Esophagus squamous epithelium (tissue), 5 donors: ENCODE measurements around the gene RNF128. TPM values are rescaled to one million over a fixed set of nuclear protein-coding genes. Genes with fewer than 3 reads are reported as not detected.
"Not testable (repeated sequence)": the region's sequence is repeated elsewhere in the genome, so short reads cannot be mapped to it uniquely, and the experiment has no call there.

Experiments used
- DNase-seq: peaks from one replicate; lab custom pipeline; 2025; lab: John Stamatoyannopoulos, UW
- H3K27ac ChIP-seq, 4 donors: fragments of 200-600 bp; sonication (generic); one replicate each; pipeline ENCODE4 v1.5.1; 2016 to 2019; ENCODE audit warnings: mild to moderate bottlenecking in 1 of 4
- H3K27me3 ChIP-seq, 4 donors: fragments of 200-600 bp; sonication (generic); 1 replicate in 3 of 4; 2 replicates in 1 of 4; pipeline versions ENCODE4 v1.5.1 to v1.6.0; 2017 to 2021; ENCODE audit warnings: antibody characterized with exemption in 1 of 4
- H3K36me3 ChIP-seq, 3 donors: fragments of 200-600 bp; sonication (generic); one replicate each; pipeline ENCODE4 v1.5.1; 2016 to 2019
- H3K4me1 ChIP-seq, 3 donors: fragments of 200-600 bp; sonication (generic); one replicate each; pipeline ENCODE4 v1.5.1; 2017 to 2019
- H3K4me3 ChIP-seq, 4 donors: fragments of 200-600 bp; sonication (generic); 1 replicate in 3 of 4; 2 replicates in 1 of 4; pipeline ENCODE4 v1.5.1; 2016 to 2019; ENCODE audit warnings: mild to moderate bottlenecking in 2 of 4, moderate library complexity in 1 of 4
- H3K9me3 ChIP-seq, 3 donors: fragments of 200-600 bp; sonication (generic); one replicate each; pipeline ENCODE4 v1.5.1; 2016 to 2019
- POLR2A ChIP-seq, 4 donors: fragments of 450-650 bp; IDR thresholded peaks; one replicate each; pipeline ENCODE4 v1.6.1; 2017; ENCODE audit warnings: antibody characterized with exemption in 4 of 4, mild to moderate bottlenecking in 4 of 4, moderate library complexity in 3 of 4
- WGBS, 2 donors: methylation state at CpG; one replicate each; pipeline ENCODE4 v1.1.5; 2018; 5-methylcytosine and 5-hydroxymethylcytosine counted together
- intact Hi-C: fragments of 100-400 bp; cut with DNase I; formaldehyde crosslinking; loops from one replicate; pipeline ENCODE4 v1.15.0; 2022
- total RNA-seq, 4 donors: library from RNA; depleted of rRNA; stranded (reverse); fragments of >200 nt; gene quantifications; one replicate each; pipeline ENCODE4 v1.1.0, GENCODE V29; 2016
- TF ChIP-seq, protein P1 (sequence below), 6 experiments: fragments of 450-650 bp in 4 of 6; fragments of 200-600 bp in 2 of 6; sonication (generic) in 2 of 6; IDR thresholded peaks; one replicate each; pipeline ENCODE4 v1.5.1; 2016 to 2019; ENCODE audit warnings: antibody characterized with exemption in 6 of 6, mild to moderate bottlenecking in 4 of 6, moderate library complexity in 4 of 6
- donor health status: DM: yes; HTN: yes; CAD: no.

The RNF128 gene
- total RNA-seq, 4 donors from 2014 or later: 5.9 to 13.3 (median 8.5) TPM

- H3K27ac ChIP-seq: peak overlapping the region in 3 of 4 donors; percentile 30 to 69 (median 64)
- H3K27me3 ChIP-seq: peaks cover 0 to 3% (median 0%) of the 10 kb centered on the region in 4 donors
- no peak for DNase-seq
- TF ChIP-seq POLR2A (IDR thresholded peaks at IDR 0.05): no peak
- TF ChIP-seq, protein P1, sequence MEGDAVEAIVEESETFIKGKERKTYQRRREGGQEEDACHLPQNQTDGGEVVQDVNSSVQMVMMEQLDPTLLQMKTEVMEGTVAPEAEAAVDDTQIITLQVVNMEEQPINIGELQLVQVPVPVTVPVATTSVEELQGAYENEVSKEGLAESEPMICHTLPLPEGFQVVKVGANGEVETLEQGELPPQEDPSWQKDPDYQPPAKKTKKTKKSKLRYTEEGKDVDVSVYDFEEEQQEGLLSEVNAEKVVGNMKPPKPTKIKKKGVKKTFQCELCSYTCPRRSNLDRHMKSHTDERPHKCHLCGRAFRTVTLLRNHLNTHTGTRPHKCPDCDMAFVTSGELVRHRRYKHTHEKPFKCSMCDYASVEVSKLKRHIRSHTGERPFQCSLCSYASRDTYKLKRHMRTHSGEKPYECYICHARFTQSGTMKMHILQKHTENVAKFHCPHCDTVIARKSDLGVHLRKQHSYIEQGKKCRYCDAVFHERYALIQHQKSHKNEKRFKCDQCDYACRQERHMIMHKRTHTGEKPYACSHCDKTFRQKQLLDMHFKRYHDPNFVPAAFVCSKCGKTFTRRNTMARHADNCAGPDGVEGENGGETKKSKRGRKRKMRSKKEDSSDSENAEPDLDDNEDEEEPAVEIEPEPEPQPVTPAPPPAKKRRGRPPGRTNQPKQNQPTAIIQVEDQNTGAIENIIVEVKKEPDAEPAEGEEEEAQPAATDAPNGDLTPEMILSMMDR (IDR thresholded peaks at IDR 0.05): no peak
- H3K9me3 ChIP-seq: no peaks in the 10 kb centered on the region
- H3K36me3 ChIP-seq: no peaks in the 10 kb centered on the region
- no peaks in the 10 kb centered on the region for H3K4me1 ChIP-seq
- 6 to 41% methylated on average over 11 of the region's 11 CpGs for WGBS, 2 donors
- intact Hi-C loops: no loop called here
- H3K4me3 ChIP-seq: peak overlapping the region; percentile 39 to 67 (median 58)
Measured at GRCh38 chrX:106802063-106802387, 75.5 kb downstream of the RNF128 start.

GRCh38 chrX:106802388-106803275 is 76.1 kb downstream of the RNF128 start, which contains the start of gene TBC1D8B:
TBC1D8B (plus strand) TSS chrX:106802673; CDS start chrX:106802854, 181 bp downstream.
- Histone ChIP-seq H3K4me3 (peak within 1 kb of the TSS; percentile 39 to 67 (median 58)), H3K4me1 (no peaks in the 10 kb centered on the region), H3K27ac (peak within 1 kb of the TSS; percentile 39 to 69 (median 58)), H3K9me3 (no peaks in the 10 kb centered on the region), H3K27me3 (peaks cover 0 to 3% (median 0%) of the 10 kb centered on the region in 4 donors), H3K36me3 (no peaks in the 10 kb centered on the region)
- DNase-seq: no peak
- TF ChIP-seq, protein P1 (IDR thresholded peaks at IDR 0.05): no peak
- TF ChIP-seq POLR2A (IDR thresholded peaks at IDR 0.05): peak in 1 of 4 donors; percentile 31
- intact Hi-C loops: no loop called here
- 0 to 50% methylated on average over 11 to 20 of the region's 36 CpGs for WGBS, 2 donors

- no peak overlapping the region for H3K27ac ChIP-seq
- H3K4me3 ChIP-seq: no peak overlapping the region
- 69% methylated on average over 7 of the region's 7 CpGs; no CpG with 5 or more reads in 1 of the 2 donors for WGBS, 2 donors
- no peaks in the 10 kb centered on the region for H3K9me3 ChIP-seq
- intact Hi-C loops: no loop called here
- no peaks in the 10 kb centered on the region for H3K27me3 ChIP-seq
- H3K4me1 ChIP-seq: no peaks in the 10 kb centered on the region
- TF ChIP-seq, protein P1 (IDR thresholded peaks at IDR 0.05): no peak
- no peak for TF ChIP-seq POLR2A (IDR thresholded peaks at IDR 0.05)
- H3K36me3 ChIP-seq: no peaks in the 10 kb centered on the region
- no peak for DNase-seq
Measured at GRCh38 chrX:106811131-106811910, 84.8 kb downstream of the RNF128 start.

DNA sequence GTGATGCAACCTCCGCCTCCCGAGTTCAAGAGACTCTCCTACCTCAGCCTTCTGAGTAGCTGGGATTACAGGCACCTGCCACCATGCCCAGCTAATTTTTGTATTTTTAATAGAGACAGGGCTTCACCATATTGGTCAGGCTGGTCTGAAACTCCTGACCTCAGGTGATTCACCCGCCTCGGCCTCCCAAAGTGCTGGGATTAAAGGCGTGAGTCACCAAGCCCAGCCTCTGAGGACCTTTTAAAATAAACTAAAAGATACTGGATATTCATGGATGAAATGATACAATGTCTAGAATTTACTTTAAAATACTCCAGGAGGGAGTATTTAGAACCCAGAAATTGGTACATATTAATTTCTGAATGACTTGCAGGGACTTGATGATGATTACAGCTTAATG is 86.4 kb downstream of the RNF128 start:
- H3K4me3 ChIP-seq, H3K27me3 ChIP-seq, intact Hi-C loops, H3K9me3 ChIP-seq, H3K27ac ChIP-seq, DNase-seq, H3K36me3 ChIP-seq, H3K4me1 ChIP-seq: not testable (repeated sequence)
- WGBS, 2 donors: 68 to 100% methylated on average over 2 to 5 of the region's 5 CpGs

- H3K27me3 ChIP-seq, H3K36me3 ChIP-seq, H3K4me3 ChIP-seq, H3K9me3 ChIP-seq, DNase-seq, intact Hi-C loops, H3K4me1 ChIP-seq, H3K27ac ChIP-seq: not testable (repeated sequence)
- WGBS, 2 donors: 96 to 100% methylated on average over 2 to 3 of the region's 3 CpGs
Measured at GRCh38 chrX:106814093-106814492, 87.6 kb downstream of the RNF128 start.

Other genes with a start within 250 kb of the RNF128 start
- 1 to 10 TPM in 3 of 4 donors, under 1 TPM in 1; 0.91 to 2.9 (median 2.2) TPM for gene RADX, start 114.7 kb upstream of the RNF128 start, total RNA-seq
- gene TBC1D8B, start 76.0 kb downstream of the RNF128 start, total RNA-seq: 1 to 10 TPM; 2.3 to 3.9 (median 3.4) TPM
- gene RIPPLY1, start 176.6 kb downstream of the RNF128 start, total RNA-seq: not detected
- gene CLDN2, start 193.7 kb downstream of the RNF128 start, total RNA-seq: not detected